Lower lobe of right lung (tissue), 2 donors: Measurements from ENCODE around the gene ZNF25. TPM values are rescaled to one million over a fixed set of nuclear protein-coding genes. Genes with fewer than 3 reads are reported as not detected.
"Not testable (repeated sequence)": the region's sequence is repeated elsewhere in the genome, so short reads cannot be mapped to it uniquely, and the experiment has no call there.

Experiments
- ATAC-seq, 2 donors: fragments of 200-7000 bp; cut with Tn5 transposase; one replicate each; pipeline ENCODE4 v1.9.1; 2020 to 2022; ENCODE audit warnings: mild to moderate bottlenecking in 2 of 2, moderate library complexity in 2 of 2
- DNase-seq: peaks from one replicate; pipeline ENCODE4 v3.0.0-alpha.2; 2020
- H3K27ac ChIP-seq: fragments of 200-600 bp; one replicate; pipeline ENCODE4 v1.8.0; 2022
- H3K27me3 ChIP-seq: fragments of 200-600 bp; one replicate; pipeline ENCODE4 v1.8.0; 2022; ENCODE audit warnings: low read depth
- H3K36me3 ChIP-seq: fragments of 200-600 bp; one replicate; pipeline ENCODE4 v1.8.0; 2022; ENCODE audit warnings: mild to moderate bottlenecking
- H3K4me1 ChIP-seq: fragments of 200-600 bp; one replicate; pipeline ENCODE4 v1.8.0; 2022
- H3K4me3 ChIP-seq: fragments of 200-600 bp; one replicate; pipeline ENCODE4 v1.8.0; 2022; ENCODE audit warnings: mild to moderate bottlenecking
- H3K9me3 ChIP-seq: fragments of 200-600 bp; one replicate; pipeline ENCODE4 v1.8.0; 2022
- intact Hi-C: fragments of 100-400 bp; cut with DNase I; formaldehyde crosslinking; loops from one replicate; pipeline ENCODE4 v1.11.0; 2022
- long read RNA-seq: library from polyadenylated mRNA; unstranded; transcript quantifications from one replicate; pipeline ENCODE4 v2.0.0, GENCODE V29; 2021
- total RNA-seq: library from RNA; stranded (reverse); fragmentation: NEBNext Ultra II Directional; extraction: Animal tissue kit (Norgen Biotek cat#: 25700); gene quantifications from one replicate; pipeline ENCODE4 v1.2.1, GENCODE V29; 2021
- TF ChIP-seq, protein P1 (sequence below): fragments of 200-600 bp; IDR thresholded peaks from one replicate; pipeline ENCODE4 v1.8.0; 2022; ENCODE audit warnings: antibody characterized with exemption, mild to moderate bottlenecking
- donor health status: DM: no; HTN: yes; CAD: no; lungs with severe emphysema.

ZNF25 gene
- 8.8 TPM for total RNA-seq
- long read RNA-seq, full-length matches to known transcripts = 15 of 28 reads
- long read RNA-seq, partial matches to known transcripts = 2 of 28 reads
- long read RNA-seq, other reads (novel, unspliced or antisense) = 11 of 28 reads

- peak within 1 kb of the TSS; percentile 99 for H3K27ac ChIP-seq
- no peaks in the 10 kb centered on the region for H3K9me3 ChIP-seq
- H3K4me1 ChIP-seq = peaks cover 15% of the 10 kb centered on the region
- TF ChIP-seq, protein P1, sequence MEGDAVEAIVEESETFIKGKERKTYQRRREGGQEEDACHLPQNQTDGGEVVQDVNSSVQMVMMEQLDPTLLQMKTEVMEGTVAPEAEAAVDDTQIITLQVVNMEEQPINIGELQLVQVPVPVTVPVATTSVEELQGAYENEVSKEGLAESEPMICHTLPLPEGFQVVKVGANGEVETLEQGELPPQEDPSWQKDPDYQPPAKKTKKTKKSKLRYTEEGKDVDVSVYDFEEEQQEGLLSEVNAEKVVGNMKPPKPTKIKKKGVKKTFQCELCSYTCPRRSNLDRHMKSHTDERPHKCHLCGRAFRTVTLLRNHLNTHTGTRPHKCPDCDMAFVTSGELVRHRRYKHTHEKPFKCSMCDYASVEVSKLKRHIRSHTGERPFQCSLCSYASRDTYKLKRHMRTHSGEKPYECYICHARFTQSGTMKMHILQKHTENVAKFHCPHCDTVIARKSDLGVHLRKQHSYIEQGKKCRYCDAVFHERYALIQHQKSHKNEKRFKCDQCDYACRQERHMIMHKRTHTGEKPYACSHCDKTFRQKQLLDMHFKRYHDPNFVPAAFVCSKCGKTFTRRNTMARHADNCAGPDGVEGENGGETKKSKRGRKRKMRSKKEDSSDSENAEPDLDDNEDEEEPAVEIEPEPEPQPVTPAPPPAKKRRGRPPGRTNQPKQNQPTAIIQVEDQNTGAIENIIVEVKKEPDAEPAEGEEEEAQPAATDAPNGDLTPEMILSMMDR = peak; percentile 80
- intact Hi-C loops = no loop called here
- ATAC-seq (peak; percentile 99), DNase-seq (peak; percentile 99)
- no peaks in the 10 kb centered on the region for H3K27me3 ChIP-seq
- no peaks in the 10 kb centered on the region for H3K36me3 ChIP-seq
- peak within 1 kb of the TSS; percentile 82 for H3K4me3 ChIP-seq
Observed at GRCh38 chr10:37976091-37976879, at the start of gene ZNF25. Gene ZNF25 (minus strand): TSS chr10:37976647. CDS start chr10:37971722, 4,925 bp downstream.

DNA sequence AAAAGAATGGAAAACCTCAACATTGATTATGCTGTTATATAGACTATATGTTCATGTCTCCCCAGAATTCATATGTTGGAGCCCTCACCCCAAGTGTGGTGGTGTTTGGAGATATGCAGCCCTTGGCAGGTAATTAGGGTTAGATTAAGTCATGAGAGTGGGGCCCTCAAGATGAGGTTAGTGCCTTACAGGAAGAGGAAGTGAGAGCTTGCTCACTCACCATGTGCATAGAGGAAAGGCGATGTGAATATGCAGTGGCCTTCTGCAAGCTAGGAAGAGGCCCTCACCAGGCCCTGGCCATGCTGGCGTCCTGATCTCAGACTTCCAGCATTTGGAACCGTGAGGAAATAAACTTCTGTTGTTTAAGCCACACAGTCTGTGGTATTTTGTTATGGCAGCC is 48.8 kb upstream of the ZNF25 start:
- no peaks in the 10 kb centered on the region for H3K4me1 ChIP-seq
- no peak overlapping the region for H3K4me3 ChIP-seq
- intact Hi-C loops = no loop called here
- DNase-seq (no peak), ATAC-seq (peak in 1 of 2 donors; percentile 17)
- H3K27me3 ChIP-seq = no peaks in the 10 kb centered on the region
- peaks cover 95% of the 10 kb centered on the region for H3K36me3 ChIP-seq
- TF ChIP-seq, protein P1 = no peak
- H3K27ac ChIP-seq = no peak overlapping the region
- H3K9me3 ChIP-seq = no peaks in the 10 kb centered on the region

GRCh38 chr10:38019124-38019523 is 42.7 kb upstream of the ZNF25 start:
- peaks cover 94% of the 10 kb centered on the region for H3K36me3 ChIP-seq
- H3K27me3 ChIP-seq, intact Hi-C loops, H3K27ac ChIP-seq, H3K9me3 ChIP-seq, DNase-seq, ATAC-seq, H3K4me1 ChIP-seq, H3K4me3 ChIP-seq: not testable (repeated sequence)

DNA sequence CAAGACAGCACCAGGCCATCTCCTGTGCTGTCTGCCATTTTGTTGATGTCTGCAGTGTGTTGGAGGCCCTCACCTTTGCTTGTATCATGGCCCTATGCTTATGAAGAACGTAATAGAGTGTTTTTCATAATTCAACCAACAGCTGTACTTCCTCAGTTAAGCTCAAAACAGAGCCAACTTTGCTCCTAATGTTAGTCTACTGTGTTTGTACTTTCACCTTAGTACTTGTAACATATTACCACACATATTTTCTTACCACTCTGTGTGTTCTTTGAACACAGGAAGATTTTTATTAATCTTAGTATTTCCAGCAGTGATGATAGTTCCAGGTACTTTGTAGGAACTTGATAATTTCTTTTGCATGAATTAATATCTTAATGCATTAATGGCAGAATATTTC is 39.9 kb upstream of the ZNF25 start:
- intact Hi-C loops = no loop called here
- ATAC-seq (no peak), DNase-seq (no peak)
- peaks cover 8% of the 10 kb centered on the region for H3K4me1 ChIP-seq
- TF ChIP-seq, protein P1 = no peak
- peaks cover 79% of the 10 kb centered on the region for H3K36me3 ChIP-seq
- H3K9me3 ChIP-seq = peaks cover 4% of the 10 kb centered on the region
- H3K4me3 ChIP-seq = no peak overlapping the region
- no peaks in the 10 kb centered on the region for H3K27me3 ChIP-seq
- no peak overlapping the region for H3K27ac ChIP-seq

- DNase-seq = peak; percentile 96
- Histone ChIP-seq H3K27ac (peak within 1 kb of the TSS; percentile 97), H3K4me3 (peak within 1 kb of the TSS; percentile 68), H3K36me3 (peaks cover 19% of the 10 kb centered on the region), H3K27me3 (no peaks in the 10 kb centered on the region), H3K9me3 (no peaks in the 10 kb centered on the region), H3K4me1 (peaks cover 10% of the 10 kb centered on the region)
- peak; percentile 97 to 98 for ATAC-seq
- intact Hi-C loops = no loop called here
- TF ChIP-seq, protein P1 = no peak
Observed at GRCh38 chr10:38010119-38010903, 33.9 kb upstream of the ZNF25 start, which contains the start of gene ZNF33A. Gene ZNF33A (plus strand): TSS chr10:38010675. CDS start chr10:38012342, 1,667 bp downstream.
